DND-41 (cell line): ENCODE data around the gene POLR3A.

Experiments
- CTCF ChIP-seq: IDR thresholded peaks from 2 replicates; pipeline ENCODE4 v1.5.1; 2012; ENCODE audit warnings: borderline replicate concordance, low read length, moderate library complexity, mild to moderate bottlenecking; ENCODE audit not compliant: poor library complexity, severe bottlenecking; ENCODE audit errors: extremely low read depth
- EZH2 ChIP-seq: IDR thresholded peaks from 3 replicates; pipeline ENCODE4 v1.6.1; 2012; ENCODE audit warnings: borderline replicate concordance, low read depth, mild to moderate bottlenecking, moderate library complexity, low read length, inconsistent platforms; ENCODE audit not compliant: severe bottlenecking

DNA sequence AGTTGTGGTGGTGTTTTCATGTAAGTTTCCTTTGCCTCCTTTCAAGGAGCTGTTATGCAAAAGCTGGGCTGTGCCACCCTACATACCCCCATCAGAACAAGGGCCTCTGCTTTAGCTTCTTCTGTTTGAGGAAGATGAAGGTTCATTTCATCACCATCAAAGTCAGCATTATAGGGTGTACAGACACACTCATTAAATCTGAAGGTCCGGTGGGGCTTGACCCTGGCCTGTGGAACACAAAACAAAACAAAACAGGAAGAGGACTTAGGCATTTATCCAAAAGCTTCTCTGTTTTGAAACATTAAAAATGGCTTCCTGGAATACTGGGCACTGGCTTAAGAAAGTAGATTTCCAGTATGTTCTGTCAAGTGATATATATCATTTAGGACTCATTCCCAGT is 15.8 kb downstream of the POLR3A start:
- TF ChIP-seq CTCF: no peak
- no peak for TF ChIP-seq EZH2
